Measurements from ENCODE around the gene PIGQ.

PIGQ gene

GRCh38 chr16:561957-562938, 7.5 kb upstream of the PIGQ start:
- WGBS, 2 experiments = 89 to 91% methylated on average over 43 of the region's 43 CpGs
- H3K4me3 ChIP-seq (ENCODE audit: insufficient read depth, low read depth, low read length) = no peak overlapping the region

GRCh38 chr16:563072-563644, 6.6 kb upstream of the PIGQ start:
- Histone ChIP-seq H3K27ac (ENCODE audit: insufficient read depth, low read depth, low read length, poor library complexity, severe bottlenecking) (no peak overlapping the region), H3K9me3 (ENCODE audit: control insufficient read depth, low read length) (no peaks in the 10 kb centered on the region), H3K36me3 (ENCODE audit: control insufficient read depth, insufficient read depth, low read length) (no peaks in the 10 kb centered on the region), H3K4me1 (ENCODE audit: control insufficient read depth, insufficient read depth, low read length) (peaks cover 23% of the 10 kb centered on the region), H3K27me3 (ENCODE audit: control insufficient read depth, insufficient read depth, low read length, poor library complexity, severe bottlenecking) (peaks cover 47% of the 10 kb centered on the region), H3K4me3 (ENCODE audit: insufficient read depth, low read depth, low read length) (no peak overlapping the region)
- 89 to 93% methylated on average over 30 of the region's 30 CpGs for WGBS, 2 experiments

More at GRCh38 chr16:561957-562938, 7.5 kb upstream of the PIGQ start:
- Histone ChIP-seq H3K9me3 (ENCODE audit: control insufficient read depth, low read length) (no peaks in the 10 kb centered on the region), H3K27me3 (ENCODE audit: control insufficient read depth, insufficient read depth, low read length, poor library complexity, severe bottlenecking) (peaks cover 50% of the 10 kb centered on the region), H3K27ac (ENCODE audit: insufficient read depth, low read depth, low read length, poor library complexity, severe bottlenecking) (no peak overlapping the region), H3K36me3 (ENCODE audit: control insufficient read depth, insufficient read depth, low read length) (no peaks in the 10 kb centered on the region), H3K4me1 (ENCODE audit: control insufficient read depth, insufficient read depth, low read length) (peaks cover 23% of the 10 kb centered on the region)

GRCh38 chr16:564690-565418, 4.9 kb upstream of the PIGQ start:
- Histone ChIP-seq H3K27ac (ENCODE audit: insufficient read depth, low read depth, low read length, poor library complexity, severe bottlenecking) (no peak overlapping the region), H3K36me3 (ENCODE audit: control insufficient read depth, insufficient read depth, low read length) (no peaks in the 10 kb centered on the region), H3K4me1 (ENCODE audit: control insufficient read depth, insufficient read depth, low read length) (peaks cover 30% of the 10 kb centered on the region), H3K4me3 (ENCODE audit: insufficient read depth, low read depth, low read length) (no peak overlapping the region), H3K9me3 (ENCODE audit: control insufficient read depth, low read length) (no peaks in the 10 kb centered on the region), H3K27me3 (ENCODE audit: control insufficient read depth, insufficient read depth, low read length, poor library complexity, severe bottlenecking) (peaks cover 30% of the 10 kb centered on the region)
- 93% methylated on average over 42 of the region's 42 CpGs for WGBS, 2 experiments

- Histone ChIP-seq H3K9me3 (ENCODE audit: control insufficient read depth, low read length) (no peaks in the 10 kb centered on the region), H3K36me3 (ENCODE audit: control insufficient read depth, insufficient read depth, low read length) (no peaks in the 10 kb centered on the region), H3K4me1 (ENCODE audit: control insufficient read depth, insufficient read depth, low read length) (peaks cover 30% of the 10 kb centered on the region), H3K4me3 (ENCODE audit: insufficient read depth, low read depth, low read length) (no peak overlapping the region), H3K27me3 (ENCODE audit: control insufficient read depth, insufficient read depth, low read length, poor library complexity, severe bottlenecking) (peaks cover 22% of the 10 kb centered on the region), H3K27ac (ENCODE audit: insufficient read depth, low read depth, low read length, poor library complexity, severe bottlenecking) (no peak overlapping the region)
- WGBS, 2 experiments = 70 to 73% methylated on average over 35 of the region's 35 CpGs
These were observed 4.1 kb upstream of the PIGQ start for GRCh38 chr16:565419-566330.

GRCh38 chr16:566475-567372, 3.0 kb upstream of the PIGQ start, which contains the start of gene NHLRC4:
Gene NHLRC4 (plus strand): TSS chr16:567005. CDS start chr16:568048, 1,043 bp downstream.
- Histone ChIP-seq H3K27ac (ENCODE audit: insufficient read depth, low read depth, low read length, poor library complexity, severe bottlenecking) (no peak within 1 kb of the TSS), H3K27me3 (ENCODE audit: control insufficient read depth, insufficient read depth, low read length, poor library complexity, severe bottlenecking) (peaks cover 12% of the 10 kb centered on the region), H3K36me3 (ENCODE audit: control insufficient read depth, insufficient read depth, low read length) (no peaks in the 10 kb centered on the region), H3K4me1 (ENCODE audit: control insufficient read depth, insufficient read depth, low read length) (peaks cover 30% of the 10 kb centered on the region), H3K4me3 (ENCODE audit: insufficient read depth, low read depth, low read length) (no peak within 1 kb of the TSS), H3K9me3 (ENCODE audit: control insufficient read depth, low read length) (no peaks in the 10 kb centered on the region)
- WGBS, 2 experiments = 61 to 62% methylated on average over 26 of the region's 26 CpGs

- Histone ChIP-seq H3K9me3 (ENCODE audit: control insufficient read depth, low read length) (no peaks in the 10 kb centered on the region), H3K4me3 (ENCODE audit: insufficient read depth, low read depth, low read length) (no peak overlapping the region), H3K4me1 (ENCODE audit: control insufficient read depth, insufficient read depth, low read length) (peaks cover 32% of the 10 kb centered on the region), H3K36me3 (ENCODE audit: control insufficient read depth, insufficient read depth, low read length) (no peaks in the 10 kb centered on the region), H3K27ac (ENCODE audit: insufficient read depth, low read depth, low read length, poor library complexity, severe bottlenecking) (no peak overlapping the region), H3K27me3 (ENCODE audit: control insufficient read depth, insufficient read depth, low read length, poor library complexity, severe bottlenecking) (peaks cover 3% of the 10 kb centered on the region)
- 93 to 95% methylated on average over 35 of the region's 35 CpGs for WGBS, 2 experiments
These were observed 2.2 kb upstream of the PIGQ start for GRCh38 chr16:567373-568256.

- WGBS, 2 experiments = 73 to 75% methylated on average over 11 of the region's 11 CpGs
These were observed 1.1 kb upstream of the PIGQ start for GRCh38 chr16:568401-569258.

More at GRCh38 chr16:568401-569258, 1.1 kb upstream of the PIGQ start:
- Histone ChIP-seq H3K9me3 (ENCODE audit: control insufficient read depth, low read length) (no peaks in the 10 kb centered on the region), H3K4me1 (ENCODE audit: control insufficient read depth, insufficient read depth, low read length) (peaks cover 32% of the 10 kb centered on the region), H3K4me3 (ENCODE audit: insufficient read depth, low read depth, low read length) (peak overlapping the region; percentile 65), H3K27ac (ENCODE audit: insufficient read depth, low read depth, low read length, poor library complexity, severe bottlenecking) (no peak overlapping the region), H3K27me3 (ENCODE audit: control insufficient read depth, insufficient read depth, low read length, poor library complexity, severe bottlenecking) (no peaks in the 10 kb centered on the region), H3K36me3 (ENCODE audit: control insufficient read depth, insufficient read depth, low read length) (no peaks in the 10 kb centered on the region)

Data from ectodermal cell (in vitro differentiated cells).